SK-MEL-5 (cell line): Measurements from ENCODE around the gene EYA2. TPM values are rescaled to one million over a fixed set of nuclear protein-coding genes. Genes with fewer than 3 reads are reported as not detected.

Experiments used
- DNase-seq: peaks from one replicate; pipeline ENCODE4 v3.0.0-alpha.2; 2016; ENCODE audit warnings: low read depth, low spot score
- in situ Hi-C: cut with HindIII; loops from 2 replicates; pipeline ENCODE4 v1.10.0; 2016; ENCODE audit warnings: low sequenced_read_pairs, high pct_unique_total_duplicates, low pct_unique_long_range_greater_than_20kb
- total RNA-seq: library from RNA; depleted of rRNA; stranded (reverse); fragments of >200 nt; shearing (Covaris generic); gene quantifications from 2 replicates; pipeline ENCODE4 v1.2.3, GENCODE V29; 2014

EYA2 gene
- total RNA-seq, 1 experiment from 2014 or later = not detected

DNA sequence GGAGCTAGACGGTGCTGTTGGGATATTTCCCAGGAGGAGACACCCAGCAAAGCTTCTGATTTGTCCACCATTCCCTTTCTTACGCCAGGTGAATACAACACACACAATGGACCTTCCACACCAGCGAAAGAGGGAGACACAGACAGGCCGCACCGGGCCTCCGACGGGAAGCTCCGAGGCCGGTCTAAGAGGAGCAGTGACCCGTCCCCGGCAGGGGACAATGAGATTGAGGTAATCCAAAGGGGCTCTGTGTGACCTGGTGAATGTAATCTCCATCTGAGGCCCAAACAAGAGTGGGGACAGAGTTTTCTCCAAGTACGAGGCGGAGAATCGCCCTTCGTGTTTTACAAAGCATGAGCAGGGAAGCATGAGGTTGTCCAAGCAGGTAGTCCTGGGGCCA lies 194.5 kb downstream of the EYA2 start:
- in situ Hi-C loops = no loop called here
- no peak for DNase-seq

DNA sequence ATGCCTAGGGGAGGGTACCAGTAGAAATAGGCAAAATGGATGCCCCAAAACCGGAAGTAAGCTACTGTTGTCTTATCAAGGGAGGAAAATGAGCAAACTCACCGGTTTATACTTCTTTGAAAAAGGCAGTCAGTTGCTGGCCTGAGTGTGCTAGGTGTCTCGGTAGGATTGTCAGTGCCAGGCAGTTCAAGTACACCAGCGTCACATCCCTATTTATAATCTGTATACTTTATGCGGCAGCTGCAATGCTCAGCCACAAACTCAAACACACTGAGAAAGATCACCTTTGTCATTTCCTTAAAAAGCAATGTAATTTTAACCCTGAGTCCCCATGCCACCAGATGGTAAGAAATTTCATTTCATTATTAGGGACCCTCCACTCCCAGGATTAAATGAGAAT lies 196.2 kb downstream of the EYA2 start:
- in situ Hi-C loops = no loop called here

DNA sequence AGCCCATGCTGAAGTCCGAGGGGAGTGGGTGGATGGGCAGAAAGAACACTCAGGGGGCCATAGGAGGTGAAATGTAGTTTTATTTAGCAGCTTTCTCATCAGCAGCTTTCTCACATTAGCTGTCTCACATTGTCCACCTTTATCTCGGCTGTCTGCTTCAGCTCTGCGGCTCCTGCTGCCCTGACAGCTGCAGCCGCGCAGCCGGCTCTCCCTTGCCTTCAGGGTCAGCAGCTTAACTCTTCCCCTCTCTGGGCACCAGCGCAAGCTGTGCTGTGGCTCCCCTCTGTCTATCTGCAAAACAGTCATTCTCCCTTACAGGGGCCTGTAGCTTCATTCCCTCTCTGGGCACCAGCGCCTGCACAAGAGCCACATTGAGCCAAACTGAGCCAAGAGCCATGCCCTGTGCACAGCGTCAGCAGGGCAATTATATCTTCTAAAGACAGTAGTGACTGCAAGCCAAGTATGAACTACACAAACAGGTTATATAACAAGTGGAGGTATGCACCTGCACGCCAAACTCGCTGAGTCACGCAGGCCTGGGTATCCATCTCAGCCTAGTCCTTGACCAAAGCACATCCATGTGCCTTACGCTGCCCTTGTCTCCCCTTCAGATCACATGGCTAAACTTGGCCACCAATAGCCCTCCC lies 198.8 kb downstream of the EYA2 start:
- DNase-seq = no peak
- in situ Hi-C loops = no loop called here

More for the DNA sequence above, 196.2 kb downstream of the EYA2 start:
- no peak for DNase-seq

DNA sequence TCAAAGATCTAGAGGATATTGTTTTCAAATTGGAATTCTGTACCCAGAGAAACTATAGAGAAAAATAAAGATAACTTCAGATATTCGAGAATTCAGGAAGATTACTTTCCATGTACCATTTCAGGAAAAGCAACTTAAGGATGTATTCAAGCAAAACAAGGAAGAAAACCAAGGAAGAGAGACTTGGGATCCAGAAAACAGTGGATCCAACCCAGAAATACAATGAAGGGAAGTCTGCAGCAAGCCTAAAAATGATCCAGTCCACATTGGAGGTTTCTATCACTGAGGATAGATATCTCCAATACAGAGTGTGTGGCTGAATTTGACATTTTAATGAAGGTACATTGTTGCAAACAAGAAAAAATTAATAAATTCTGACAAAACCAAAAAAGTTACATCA lies 201.0 kb downstream of the EYA2 start:
- no peak for DNase-seq
- in situ Hi-C loops = no loop called here

DNA sequence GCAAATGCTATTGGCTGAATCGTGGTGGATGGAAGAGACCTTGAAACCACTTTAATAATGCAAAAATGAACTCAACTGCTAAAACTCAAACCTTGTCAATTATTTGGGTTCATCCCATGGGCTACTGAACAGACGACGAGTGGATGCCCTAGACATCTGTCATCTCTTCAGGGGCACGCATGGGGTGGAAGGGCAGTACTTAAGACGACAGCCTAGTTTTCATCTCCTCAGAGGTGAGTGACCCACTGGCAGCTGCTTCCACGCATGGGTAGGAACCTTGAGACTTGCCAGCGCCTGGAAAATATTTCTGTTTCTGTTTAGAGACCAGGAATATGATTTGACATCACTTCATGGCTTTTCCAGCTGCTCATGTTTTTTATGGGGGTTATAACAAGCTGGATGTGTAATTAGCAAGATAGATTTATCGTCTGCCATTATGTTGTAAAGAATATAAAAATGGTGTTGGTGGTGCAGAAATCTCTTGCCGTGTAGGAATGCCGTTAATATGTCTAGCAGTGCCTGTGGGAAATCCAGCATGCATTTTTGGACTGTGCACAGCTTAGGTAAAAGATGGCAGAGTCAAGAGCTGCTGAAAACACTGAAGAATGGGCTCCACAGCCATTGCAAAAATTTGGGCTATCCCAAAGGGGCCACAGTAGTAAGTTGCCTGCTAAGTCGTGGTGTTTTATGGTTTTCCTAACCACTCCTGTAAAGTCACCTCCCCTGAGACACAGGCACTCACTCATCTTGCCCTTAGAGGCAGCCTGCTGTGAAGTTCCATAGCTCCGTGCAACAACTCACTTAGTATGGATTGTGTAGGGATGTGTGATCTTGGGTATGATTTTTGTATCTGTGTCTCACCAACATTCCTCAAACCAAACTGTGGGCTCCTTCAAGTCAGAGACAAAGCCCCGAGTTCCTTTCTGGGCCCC lies 203.3 kb downstream of the EYA2 start:
- no peak for DNase-seq
- in situ Hi-C loops = no loop called here

DNA sequence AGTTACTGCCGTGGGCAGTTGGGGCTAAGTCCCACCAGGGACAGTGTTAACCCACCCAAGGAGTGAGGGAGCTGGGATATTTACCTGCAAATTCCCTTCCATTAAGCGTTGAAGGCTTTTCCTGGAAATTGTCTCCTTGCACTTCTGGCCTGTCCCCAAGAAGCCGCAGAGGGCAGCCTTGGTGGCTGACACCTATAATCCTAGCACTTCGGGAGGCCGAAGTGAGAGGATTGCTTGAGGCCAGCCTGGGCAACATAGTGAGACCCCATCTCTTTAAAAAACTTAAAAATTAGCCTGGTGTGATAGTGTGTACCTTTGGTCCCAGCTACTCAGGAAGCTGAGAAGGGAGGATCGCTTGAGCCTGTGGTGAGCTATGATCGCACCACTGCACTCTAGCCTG lies 204.4 kb downstream of the EYA2 start:
- in situ Hi-C loops = no loop called here

DNA sequence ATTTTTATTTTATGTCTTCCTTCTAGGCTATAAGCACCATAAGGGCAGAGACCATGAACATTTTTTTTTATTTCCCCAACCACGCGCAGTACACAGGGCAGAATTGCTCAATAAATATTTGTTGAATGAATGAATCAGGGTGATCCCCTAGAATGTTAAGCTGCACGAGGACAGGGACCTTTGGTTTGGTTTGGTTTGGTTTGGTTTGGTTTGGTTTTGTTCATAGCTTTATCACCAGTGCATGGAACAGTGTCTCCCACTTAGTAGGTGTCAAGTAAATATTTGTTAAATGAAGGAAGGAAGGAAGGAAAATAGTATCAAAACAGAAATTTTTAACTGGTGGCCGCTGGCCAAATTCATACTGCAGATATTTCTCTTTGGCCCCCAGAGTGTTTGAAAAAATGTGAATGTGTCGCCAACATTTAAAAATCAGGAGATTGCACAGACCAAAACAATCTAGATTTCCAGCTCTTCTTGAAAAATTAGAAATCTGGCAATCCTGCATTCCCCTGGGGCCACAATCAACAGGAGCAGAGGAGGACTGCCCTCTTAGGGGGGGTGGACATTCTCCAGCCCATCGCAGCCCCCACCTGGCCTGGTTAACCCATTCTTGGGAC lies 205.3 kb downstream of the EYA2 start:
- in situ Hi-C loops = no loop called here
- no peak for DNase-seq

More for the DNA sequence above, 204.4 kb downstream of the EYA2 start:
- DNase-seq = no peak

DNA sequence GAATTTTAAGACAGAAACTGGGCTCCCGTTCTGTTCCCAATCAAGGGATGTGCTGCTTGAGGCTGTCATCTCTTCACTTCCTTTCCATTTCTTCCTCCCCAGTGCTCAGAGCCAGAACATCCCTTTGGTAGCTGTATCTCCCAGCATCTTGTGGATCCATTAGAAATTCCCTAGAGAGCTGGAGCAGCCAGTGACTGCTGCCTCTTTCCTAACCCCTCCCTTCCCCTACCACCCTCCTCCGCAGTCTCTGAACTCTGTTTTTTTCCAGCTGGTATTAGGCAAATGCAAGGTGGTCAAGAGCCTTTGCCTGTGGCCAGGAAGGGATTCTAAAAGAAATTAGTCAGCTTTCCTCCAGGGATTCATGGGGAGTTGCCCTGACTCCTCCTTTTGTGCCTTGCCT lies 208.0 kb downstream of the EYA2 start:
- no peak for DNase-seq

DNA sequence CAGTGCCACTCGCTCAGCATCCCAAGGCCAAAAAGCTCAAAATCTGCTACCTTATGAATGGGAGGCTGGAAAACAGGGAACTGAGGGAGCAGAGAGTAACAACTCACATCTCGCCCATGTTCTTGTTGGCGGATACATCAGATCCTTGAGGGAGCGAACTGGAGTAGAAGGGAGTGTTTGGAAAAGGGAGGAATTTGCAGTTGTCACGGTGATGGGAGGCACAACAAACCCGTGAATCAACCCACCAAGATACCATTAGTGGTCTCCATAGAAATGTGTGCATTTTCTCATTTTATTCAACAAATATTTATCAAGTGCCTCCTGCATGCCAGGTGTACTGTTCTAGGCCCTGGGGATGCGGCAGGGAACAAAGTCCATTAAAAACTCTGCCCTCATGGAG lies 212.1 kb downstream of the EYA2 start:
- in situ Hi-C loops = no loop called here
- DNase-seq = no peak

More for the DNA sequence above, 208.0 kb downstream of the EYA2 start:
- in situ Hi-C loops = no loop called here

DNA sequence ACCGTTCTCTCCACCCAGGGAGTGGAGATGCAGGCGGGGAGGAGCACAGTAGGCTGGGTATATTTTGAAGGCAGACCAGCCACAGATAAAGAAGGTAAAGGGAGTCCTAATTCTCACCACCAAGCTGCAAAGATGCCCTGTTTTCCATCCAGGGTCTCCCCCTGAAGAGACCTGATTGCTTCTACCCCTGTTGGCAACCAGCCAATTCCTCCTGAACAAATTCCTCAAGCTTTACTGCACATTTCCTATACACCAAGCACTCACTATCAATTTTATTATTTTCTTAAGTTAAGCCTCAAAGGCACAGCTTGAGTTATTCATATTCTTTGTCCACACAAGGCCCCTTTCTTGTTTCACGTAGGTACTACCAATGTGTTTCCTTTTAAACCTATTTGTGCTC lies 214.4 kb downstream of the EYA2 start:
- in situ Hi-C loops = no loop called here

DNA sequence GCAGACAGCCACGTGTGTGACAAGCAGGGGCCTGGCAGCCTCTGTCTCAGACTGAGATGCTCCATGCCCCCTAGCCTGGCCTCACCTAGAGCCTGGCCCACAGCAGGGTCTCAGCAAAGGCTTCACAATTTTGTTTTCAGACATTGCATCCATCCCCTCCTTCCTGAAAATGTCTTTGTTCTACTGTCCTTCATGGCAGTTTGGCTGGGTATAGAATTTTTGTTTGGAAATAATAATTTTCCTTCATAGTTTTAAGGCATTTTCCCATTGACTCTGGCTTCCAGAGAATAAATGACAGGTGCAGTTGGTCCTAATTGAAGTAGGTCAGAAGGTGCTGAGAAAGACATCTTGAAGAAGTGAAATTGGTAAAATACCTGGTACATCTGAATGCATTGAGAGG lies 216.2 kb downstream of the EYA2 start:
- in situ Hi-C loops = no loop called here

More for the DNA sequence above, 214.4 kb downstream of the EYA2 start:
- no peak for DNase-seq

DNA sequence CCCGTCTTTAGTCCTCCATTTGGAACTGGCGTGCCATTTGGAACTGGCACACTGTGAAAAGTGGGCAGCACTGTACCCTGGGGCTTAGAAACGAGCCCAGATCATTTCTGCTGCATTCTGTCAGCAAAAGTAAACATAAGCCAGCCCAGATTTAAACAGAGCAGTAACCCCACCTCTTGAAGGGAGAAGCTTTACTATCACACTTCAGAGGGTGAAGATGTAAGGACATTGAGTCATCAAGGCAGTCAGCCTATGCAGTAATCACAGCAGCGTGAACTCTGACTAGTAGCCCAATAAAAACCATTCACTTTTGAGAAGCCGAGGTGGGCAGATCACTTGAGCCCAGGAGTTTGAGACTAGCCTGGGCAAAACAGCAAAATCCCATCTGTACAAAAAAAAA lies 216.9 kb downstream of the EYA2 start:
- in situ Hi-C loops = no loop called here
- no peak for DNase-seq

More for the DNA sequence above, 216.2 kb downstream of the EYA2 start:
- DNase-seq = no peak

DNA sequence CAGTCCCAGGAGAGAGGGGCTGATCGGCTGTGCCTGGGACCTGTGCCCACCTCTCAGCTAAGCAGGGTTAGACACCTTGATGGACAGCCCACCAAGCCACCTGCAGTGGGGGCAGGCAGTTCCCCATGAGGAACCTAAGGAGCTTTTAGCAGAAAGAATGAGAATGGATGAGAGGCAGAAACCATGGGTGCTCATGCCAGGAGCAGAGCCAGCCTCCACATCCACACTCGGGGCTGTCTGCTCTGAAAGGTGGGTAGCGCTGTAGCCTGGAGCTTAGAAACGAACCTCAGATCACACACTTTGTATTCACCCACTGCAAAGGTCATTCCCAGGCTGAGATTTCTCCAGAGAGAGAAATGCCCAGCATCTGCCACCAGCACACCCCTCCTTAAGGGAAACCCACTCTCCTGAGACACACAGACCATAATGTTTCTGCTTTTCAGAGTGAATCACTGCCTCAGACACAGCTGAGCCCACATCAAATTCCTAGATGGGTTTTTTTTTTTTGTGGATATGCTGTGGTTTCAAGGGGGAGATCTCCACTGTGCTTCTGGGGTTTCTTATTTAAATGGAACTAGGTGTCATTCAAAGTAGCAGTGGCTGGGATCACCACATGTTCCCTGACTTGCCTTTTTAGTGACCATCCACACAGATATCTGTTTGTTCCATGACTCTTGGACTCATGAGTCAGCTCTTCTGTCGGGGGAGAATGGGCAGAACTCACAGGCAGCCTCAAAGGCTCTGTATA lies 218.9 kb downstream of the EYA2 start:
- in situ Hi-C loops = no loop called here
- DNase-seq = peak; percentile 17

DNA sequence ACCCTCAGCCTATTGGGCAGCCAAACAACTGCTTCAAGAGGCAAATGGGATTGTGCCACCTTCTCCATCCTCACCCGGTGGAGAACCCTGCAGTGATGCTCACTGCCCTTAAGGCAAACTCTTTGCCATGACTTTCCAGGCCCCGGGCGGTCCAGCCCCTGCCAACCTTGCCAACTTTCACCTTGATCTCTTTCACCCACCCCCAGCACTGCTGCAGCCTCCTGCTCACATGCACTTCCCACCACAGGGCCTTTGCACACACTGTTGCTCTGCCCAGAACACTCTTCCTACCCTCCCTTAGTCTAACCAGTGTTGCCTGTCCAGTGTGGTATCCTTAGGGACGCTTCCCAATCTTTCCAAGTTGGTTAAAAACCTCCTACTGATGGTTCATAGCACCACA lies 221.1 kb downstream of the EYA2 start:
- in situ Hi-C loops = no loop called here

DNA sequence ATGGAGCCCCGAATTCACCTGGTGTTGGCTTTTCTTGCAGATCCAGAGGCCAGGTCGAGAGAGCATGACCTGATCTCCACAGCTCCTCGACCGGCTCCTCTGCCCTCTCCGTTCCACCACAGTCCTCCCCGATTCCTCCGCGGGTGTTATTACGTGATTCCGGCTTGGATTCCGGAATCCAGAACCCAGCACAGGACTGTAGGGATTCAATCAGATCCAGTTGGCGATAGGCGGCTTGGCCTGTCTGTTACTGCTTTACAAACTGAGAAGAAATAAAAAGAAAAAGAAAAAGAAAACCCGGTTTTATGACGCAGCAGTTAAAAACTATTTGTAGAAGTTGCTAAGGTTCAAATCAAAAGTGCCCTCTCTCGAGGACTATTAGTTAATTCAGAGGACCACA lies 222.7 kb downstream of the EYA2 start:
- DNase-seq = no peak
- in situ Hi-C loops = no loop called here

More for the DNA sequence above, 221.1 kb downstream of the EYA2 start:
- DNase-seq = no peak

DNA sequence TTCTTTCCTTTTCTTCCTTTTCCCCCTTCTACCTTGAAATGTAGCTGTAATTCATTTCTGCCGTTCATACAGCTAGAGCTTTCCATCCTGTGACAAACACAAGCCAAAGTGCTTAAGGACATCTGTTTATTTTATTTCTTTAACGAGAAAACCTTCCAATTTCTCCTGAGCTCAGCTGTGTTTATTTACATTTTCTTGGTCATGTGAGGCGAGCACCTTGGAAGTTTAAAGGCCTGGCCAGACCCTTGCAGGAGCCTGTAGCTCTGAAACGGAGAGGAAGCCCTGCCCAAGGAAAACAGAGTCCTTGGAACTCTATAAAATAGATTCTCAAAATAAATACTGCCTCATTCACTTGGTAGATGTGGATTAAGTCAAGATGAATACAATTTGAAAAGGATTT lies 223.1 kb downstream of the EYA2 start:
- no peak for DNase-seq
- in situ Hi-C loops = no loop called here

DNA sequence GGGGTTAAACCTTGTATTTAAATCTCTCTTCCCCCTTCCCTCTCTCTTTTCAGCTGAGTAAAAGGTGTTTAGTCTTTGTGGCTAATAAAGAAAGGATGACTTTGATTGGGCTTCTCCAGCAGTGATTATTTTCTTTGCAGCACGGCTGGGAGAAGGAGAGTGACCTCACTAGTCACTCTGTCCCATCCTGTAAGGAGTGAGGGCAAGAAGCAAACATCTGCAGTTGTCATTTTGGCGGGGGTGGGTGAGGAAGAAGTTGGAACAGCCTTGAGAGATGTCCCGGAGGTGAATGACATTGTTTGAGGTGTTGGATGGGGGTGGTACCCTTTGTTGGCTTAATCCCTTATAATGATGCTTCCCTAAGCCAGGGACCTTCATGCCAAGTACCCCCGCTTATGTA lies 223.6 kb downstream of the EYA2 start:
- in situ Hi-C loops = no loop called here
- no peak for DNase-seq

DNA sequence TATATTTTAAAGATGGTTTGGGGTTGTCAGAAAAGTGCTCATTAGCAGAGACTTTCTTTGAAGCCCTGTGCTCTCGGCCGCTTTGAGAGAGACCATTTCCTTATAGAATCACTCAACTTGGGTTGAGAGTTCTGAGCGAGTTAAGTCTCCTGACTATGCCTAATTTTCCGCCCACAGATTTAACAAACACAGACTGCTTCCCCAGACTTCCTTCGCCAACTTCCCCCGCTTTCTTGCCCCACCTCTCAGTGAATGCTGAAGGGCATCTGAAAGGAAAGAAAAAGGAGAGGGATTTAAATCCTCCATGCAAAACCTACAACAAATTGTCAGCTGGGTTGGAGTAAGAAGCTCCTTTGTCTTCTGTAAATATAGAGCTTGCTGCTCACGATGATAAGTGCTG lies 224.0 kb downstream of the EYA2 start:
- in situ Hi-C loops = no loop called here
- peak; percentile 16 for DNase-seq
